HG03159 (cell line): ENCODE data around the gene LRP11.
"Not testable (repeated sequence)": the region's sequence is repeated elsewhere in the genome, so short reads cannot be mapped to it uniquely, and the experiment has no call there.

Experiments used
- ATAC-seq: cut with Tn5 transposase; IDR thresholded peaks from one replicate; pipeline ENCODE4 v1.9.1; 2021; ENCODE audit warnings: mild to moderate bottlenecking, moderate library complexity; ENCODE audit not compliant: unreplicated experiment

The LRP11 gene, protein sequence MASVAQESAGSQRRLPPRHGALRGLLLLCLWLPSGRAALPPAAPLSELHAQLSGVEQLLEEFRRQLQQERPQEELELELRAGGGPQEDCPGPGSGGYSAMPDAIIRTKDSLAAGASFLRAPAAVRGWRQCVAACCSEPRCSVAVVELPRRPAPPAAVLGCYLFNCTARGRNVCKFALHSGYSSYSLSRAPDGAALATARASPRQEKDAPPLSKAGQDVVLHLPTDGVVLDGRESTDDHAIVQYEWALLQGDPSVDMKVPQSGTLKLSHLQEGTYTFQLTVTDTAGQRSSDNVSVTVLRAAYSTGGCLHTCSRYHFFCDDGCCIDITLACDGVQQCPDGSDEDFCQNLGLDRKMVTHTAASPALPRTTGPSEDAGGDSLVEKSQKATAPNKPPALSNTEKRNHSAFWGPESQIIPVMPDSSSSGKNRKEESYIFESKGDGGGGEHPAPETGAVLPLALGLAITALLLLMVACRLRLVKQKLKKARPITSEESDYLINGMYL

DNA sequence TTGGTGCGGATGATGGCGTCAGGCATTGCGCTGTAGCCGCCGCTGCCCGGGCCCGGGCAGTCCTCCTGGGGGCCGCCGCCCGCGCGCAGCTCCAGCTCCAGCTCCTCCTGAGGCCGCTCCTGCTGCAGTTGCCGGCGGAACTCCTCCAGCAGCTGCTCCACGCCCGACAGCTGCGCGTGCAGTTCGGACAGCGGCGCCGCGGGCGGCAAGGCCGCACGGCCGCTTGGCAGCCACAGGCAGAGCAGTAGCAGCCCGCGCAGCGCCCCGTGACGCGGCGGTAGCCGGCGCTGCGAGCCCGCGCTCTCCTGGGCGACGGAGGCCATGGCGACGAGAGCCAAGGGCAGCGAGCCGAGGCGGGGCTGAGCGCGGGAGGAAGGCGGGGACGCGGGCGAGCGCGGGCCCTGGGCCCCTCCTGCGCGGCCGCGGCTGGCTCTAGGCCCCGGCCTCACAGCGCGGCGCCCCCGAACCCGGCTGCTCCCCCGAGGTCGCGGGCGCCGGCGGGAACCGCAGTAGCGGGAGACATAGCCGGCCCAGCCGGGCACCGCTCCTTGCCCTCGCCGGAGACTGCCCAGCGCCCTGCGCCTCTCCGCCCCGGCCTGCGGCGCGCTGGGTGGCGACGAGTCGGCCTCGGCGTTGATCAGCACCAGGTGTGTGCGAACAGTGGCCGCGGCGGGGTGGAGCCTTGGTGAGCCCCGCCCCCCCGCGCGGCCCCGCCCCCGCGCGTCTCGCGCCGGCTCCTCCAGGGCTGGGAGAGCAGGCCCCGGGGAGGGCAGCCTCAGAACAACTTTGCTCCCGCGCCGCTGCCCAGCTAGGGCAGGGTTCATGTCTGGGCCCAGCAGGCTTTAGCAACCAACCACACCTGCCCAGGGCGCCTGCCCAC lies at the start of gene LRP11:
LRP11 (minus strand) TSS at position 662 of the 880 bp plus-strand sequence; CDS start at position 323, 339 bp downstream.
- peak; percentile 93 for ATAC-seq

- no peak for ATAC-seq
Measured at GRCh38 chr6:149913540-149914240, 49.5 kb upstream of the LRP11 start.

DNA sequence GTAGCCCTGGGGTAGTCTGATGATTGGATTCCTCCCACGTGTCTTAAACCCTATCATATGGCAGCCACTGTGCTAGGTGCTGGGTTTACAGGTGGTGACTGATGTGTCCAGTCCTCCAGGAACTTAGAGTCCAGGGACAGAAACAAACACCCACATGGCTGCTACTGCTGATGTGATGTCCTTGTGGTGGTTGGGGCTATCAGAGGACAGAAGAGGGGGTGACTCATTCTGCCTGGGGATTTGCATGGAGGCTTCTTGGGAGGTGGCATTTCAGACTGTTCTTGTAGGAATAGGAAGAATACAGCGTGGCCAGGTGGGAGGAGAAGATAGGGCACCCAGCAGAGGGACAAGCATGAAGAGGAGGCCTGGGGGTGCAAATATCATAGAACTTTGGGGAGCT lies 48.9 kb upstream of the LRP11 start:
- no peak for ATAC-seq

GRCh38 chr6:149912680-149913079 lies 48.5 kb upstream of the LRP11 start:
- not testable (repeated sequence) for ATAC-seq

DNA sequence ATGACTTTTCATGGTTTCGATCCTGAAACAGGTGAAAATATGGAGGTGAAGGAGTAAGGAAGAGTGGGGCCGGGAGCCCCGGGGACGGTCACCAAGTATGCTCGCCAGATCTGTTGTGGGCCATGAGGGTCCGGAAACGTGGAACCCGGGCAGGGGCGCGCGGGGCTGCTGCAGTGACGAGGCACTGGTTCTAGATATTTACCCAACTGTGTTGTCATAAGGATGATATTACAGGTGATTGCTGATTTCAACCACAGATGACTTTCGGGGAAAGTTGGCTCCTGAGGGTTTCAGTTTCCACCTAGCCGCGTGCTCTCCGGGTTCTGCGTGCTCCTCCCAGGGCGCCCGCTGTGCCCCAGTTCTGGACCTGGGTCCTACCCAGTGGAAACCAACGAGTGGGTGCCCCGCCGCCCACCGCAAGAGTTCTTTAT lies 46.6 kb upstream of the LRP11 start:
- no peak for ATAC-seq

DNA sequence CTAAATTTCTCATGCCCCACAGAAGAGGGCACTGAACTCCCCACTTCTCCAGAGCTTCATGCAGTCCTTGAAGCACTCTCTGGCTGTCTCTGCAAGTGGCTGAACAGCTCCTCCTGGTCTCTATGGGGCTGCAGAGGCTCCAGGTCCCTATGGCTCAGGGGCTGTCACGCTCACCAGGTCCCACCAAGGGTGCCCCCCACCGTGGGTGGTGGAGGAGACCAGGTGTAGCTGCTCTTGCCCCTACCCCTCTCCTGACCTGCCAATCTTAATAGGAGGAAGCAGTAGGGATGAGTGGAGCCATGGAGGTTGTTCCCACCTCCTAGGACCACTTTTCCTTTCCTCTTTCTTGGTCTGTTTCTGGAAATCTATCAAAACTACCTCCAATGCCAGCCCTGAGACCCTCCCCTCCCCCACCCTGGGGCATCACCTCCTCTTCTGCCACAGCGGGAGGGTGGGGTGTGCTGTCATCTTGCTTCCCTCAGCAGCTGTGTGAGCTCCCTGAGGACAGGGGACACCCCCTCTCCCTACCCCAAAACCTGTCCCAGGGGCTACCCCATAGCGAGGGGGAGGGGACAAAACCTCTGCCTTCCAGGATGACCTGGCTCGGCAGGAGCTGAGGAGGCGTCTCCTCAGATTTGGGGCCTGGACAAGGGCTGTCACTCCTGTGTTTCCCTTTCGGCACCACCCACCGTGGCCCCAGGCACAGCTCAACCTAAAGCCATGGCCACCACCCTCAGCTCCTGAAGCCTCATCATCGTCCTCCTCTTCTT lies 45.7 kb upstream of the LRP11 start:
- ATAC-seq: no peak

GRCh38 chr6:149908480-149908879 lies 44.3 kb upstream of the LRP11 start:
- not testable (repeated sequence) for ATAC-seq

GRCh38 chr6:149907317-149907716 lies 43.2 kb upstream of the LRP11 start:
- no peak for ATAC-seq

- ATAC-seq: no peak
Measured at GRCh38 chr6:149906405-149906804, 42.2 kb upstream of the LRP11 start.

- no peak for ATAC-seq
Measured at GRCh38 chr6:149905911-149906371, 41.8 kb upstream of the LRP11 start.

DNA sequence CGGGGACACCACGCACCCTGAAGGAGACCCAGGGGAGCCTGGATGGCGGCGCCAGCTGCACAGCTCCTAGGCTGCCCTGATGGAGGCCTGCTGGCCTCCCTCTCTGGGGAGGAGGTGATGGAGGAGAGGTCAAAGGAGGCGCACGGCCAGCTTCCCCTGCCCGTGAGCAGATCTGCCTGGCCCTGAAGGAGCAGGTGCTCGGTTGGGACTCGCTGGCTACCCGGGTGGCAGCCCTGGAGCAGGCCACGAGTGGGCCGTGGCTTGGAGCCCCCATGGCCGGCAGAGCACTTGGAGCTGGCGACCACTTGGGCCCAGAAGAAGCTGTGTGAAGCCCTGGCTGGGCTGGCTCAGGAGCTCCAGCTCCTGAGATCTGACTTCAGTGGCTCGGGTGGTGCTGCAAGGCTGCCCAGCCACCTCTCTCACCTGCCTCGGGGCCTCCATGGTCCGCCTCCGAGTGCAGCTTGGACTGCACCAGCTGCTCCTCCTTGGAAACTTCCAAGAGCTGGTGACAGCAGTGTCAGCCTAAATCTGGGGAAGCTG lies 41.3 kb upstream of the LRP11 start:
- ATAC-seq: no peak

GRCh38 chr6:149904661-149905370 lies 40.7 kb upstream of the LRP11 start:
- ATAC-seq: no peak

- no peak for ATAC-seq
Measured at GRCh38 chr6:149903938-149904611, 39.9 kb upstream of the LRP11 start.

DNA sequence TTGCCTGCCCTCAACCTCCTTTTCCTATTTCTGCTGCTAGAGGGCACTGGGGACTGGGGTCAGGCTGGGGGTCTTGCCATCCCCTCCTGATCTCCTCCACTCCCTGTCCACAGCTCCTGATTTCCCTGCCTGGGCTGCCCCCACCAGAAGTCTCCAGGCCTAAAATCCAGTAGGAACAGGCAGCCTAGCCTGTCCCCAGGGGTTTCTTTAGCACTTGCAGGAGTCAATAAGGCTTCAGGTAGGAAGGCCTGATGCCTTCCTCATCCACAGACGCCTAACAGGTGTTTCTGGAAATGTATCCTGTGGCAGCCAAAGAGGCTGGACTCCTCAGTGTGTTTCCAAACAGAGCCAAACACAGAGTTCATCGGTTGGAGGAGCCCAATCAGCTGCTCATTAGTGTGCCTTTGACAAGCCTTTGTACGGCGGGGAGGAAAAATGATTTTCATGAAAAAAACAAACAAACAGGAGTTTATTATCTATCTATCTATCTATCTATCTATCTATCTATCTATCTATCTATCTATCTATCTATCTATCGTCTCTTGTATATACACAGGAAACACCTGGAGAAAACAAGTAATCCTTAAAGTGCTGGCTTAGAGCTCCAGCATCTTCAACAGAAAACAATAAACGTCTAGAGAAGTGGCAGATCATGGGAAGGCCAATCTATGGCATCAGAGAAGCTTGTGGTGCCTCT lies 37.4 kb upstream of the LRP11 start:
- no peak for ATAC-seq

DNA sequence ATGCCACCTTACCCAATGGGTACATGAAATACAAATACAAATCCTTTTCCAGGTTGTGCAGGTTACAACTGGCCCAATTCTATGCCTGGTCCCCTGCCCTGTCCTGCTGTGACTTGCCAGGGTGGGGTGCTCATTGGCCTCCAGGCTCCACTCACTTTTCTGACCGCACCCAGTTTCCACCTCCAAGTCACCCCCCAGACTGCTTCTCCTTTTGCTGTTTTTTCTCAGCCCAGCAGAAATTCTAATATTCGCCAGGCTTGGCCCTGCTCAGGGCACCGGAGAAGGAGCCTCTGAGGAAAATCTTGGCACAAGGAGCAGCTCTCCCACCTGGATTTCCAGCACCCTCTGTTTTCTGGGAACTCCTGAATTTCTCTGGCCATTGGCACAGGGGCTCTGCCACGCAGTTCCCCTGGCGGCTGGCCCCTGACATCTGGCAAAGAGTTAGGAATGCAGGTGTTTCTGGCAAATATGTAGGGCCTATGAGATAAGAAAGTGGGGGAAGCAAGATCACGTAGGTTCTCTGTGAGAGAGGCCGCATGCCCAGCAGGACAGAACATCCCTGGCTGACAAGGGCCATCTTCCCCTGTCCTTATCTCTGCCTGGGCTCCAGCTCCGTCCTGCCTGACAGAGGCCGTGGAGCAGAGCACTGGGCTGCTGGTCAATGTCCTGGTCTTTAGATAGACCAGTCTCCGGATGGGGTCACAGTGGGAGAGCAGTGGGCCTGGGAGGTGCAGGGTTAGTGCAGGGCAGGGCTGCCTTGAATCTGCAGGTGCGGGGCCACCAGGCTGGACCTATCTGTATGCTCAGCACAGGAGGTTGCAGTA lies 36.7 kb upstream of the LRP11 start:
- ATAC-seq: no peak

GRCh38 chr6:149899926-149900619 lies 35.9 kb upstream of the LRP11 start:
- no peak for ATAC-seq

- ATAC-seq: no peak
Measured at GRCh38 chr6:149899486-149899885, 35.3 kb upstream of the LRP11 start.
